Left forelimb (tissue), 1 donor: ENCODE results near the gene HERC6.
"Not testable (repeated sequence)": the region's sequence is repeated elsewhere in the genome, so short reads cannot be mapped to it uniquely, and the experiment has no call there.

Experiments
- DNase-seq: peaks from one replicate; pipeline ENCODE4 v3.0.0-alpha.2; 2018; ENCODE audit warnings: low spot score

HERC6 gene

GRCh38 chr4:88378691-88379559 lies at the start of gene HERC6:
Gene HERC6, plus strand, starts transcription at chr4:88378852. Its CDS starts 70 bp downstream, at chr4:88378922.
- peak; percentile 83 for DNase-seq

GRCh38 chr4:88333741-88334405 lies 44.8 kb upstream of the HERC6 start:
- no peak for DNase-seq

- DNase-seq: no peak
Measured at GRCh38 chr4:88335092-88335665, 43.5 kb upstream of the HERC6 start.

GRCh38 chr4:88341227-88342192 lies 37.1 kb upstream of the HERC6 start:
- no peak for DNase-seq

GRCh38 chr4:88346902-88347301 lies 31.8 kb upstream of the HERC6 start:
- DNase-seq: not testable (repeated sequence)

GRCh38 chr4:88348761-88349160 lies 29.9 kb upstream of the HERC6 start:
- not testable (repeated sequence) for DNase-seq

GRCh38 chr4:88350786-88351185 lies 27.9 kb upstream of the HERC6 start:
- no peak for DNase-seq

GRCh38 chr4:88352062-88352740 lies 26.5 kb upstream of the HERC6 start:
- DNase-seq: no peak

- DNase-seq: no peak
Measured at GRCh38 chr4:88353324-88353723, 25.3 kb upstream of the HERC6 start.

- no peak for DNase-seq
Measured at GRCh38 chr4:88356771-88357170, 21.9 kb upstream of the HERC6 start.

GRCh38 chr4:88357262-88357661 lies 21.4 kb upstream of the HERC6 start:
- DNase-seq: no peak

GRCh38 chr4:88359558-88359957 lies 19.1 kb upstream of the HERC6 start:
- DNase-seq: no peak

- no peak for DNase-seq
Measured at GRCh38 chr4:88360256-88360655, 18.4 kb upstream of the HERC6 start.

- no peak for DNase-seq
Measured at GRCh38 chr4:88360791-88361190, 17.9 kb upstream of the HERC6 start.

- DNase-seq: not testable (repeated sequence)
Measured at GRCh38 chr4:88361217-88361773, 17.4 kb upstream of the HERC6 start.

GRCh38 chr4:88366460-88366859 lies 12.2 kb upstream of the HERC6 start:
- no peak for DNase-seq

- DNase-seq: no peak
Measured at GRCh38 chr4:88367826-88368225, 10.8 kb upstream of the HERC6 start.

- not testable (repeated sequence) for DNase-seq
Measured at GRCh38 chr4:88369180-88369812, 9.4 kb upstream of the HERC6 start.

- no peak for DNase-seq
Measured at GRCh38 chr4:88381123-88381522, 2.5 kb downstream of the HERC6 start.

- DNase-seq: no peak
Measured at GRCh38 chr4:88382621-88383020, 4.0 kb downstream of the HERC6 start.
